GM19455 (cell line): ENCODE measurements around the gene ADGRA1.
"Not testable (repeated sequence)": the region's sequence is repeated elsewhere in the genome, so short reads cannot be mapped to it uniquely, and the experiment has no call there.

ENCODE experiments used
- ATAC-seq: cut with Tn5 transposase; IDR thresholded peaks from one replicate; pipeline ENCODE4 v1.9.1; 2021; ENCODE audit not compliant: unreplicated experiment

Gene ADGRA1

GRCh38 chr10:133141144-133141957 lies 53.6 kb downstream of the ADGRA1 start:
- no peak for ATAC-seq

- no peak for ATAC-seq
Measured at GRCh38 chr10:133141958-133142340, 54.2 kb downstream of the ADGRA1 start.

GRCh38 chr10:133142523-133143199 lies 54.9 kb downstream of the ADGRA1 start:
- no peak for ATAC-seq

GRCh38 chr10:133143200-133143533 lies 55.4 kb downstream of the ADGRA1 start:
- ATAC-seq = no peak

- ATAC-seq = no peak
Measured at GRCh38 chr10:133143546-133143945, 55.8 kb downstream of the ADGRA1 start.

- ATAC-seq = no peak
Measured at GRCh38 chr10:133144771-133145170, 57.0 kb downstream of the ADGRA1 start.

- ATAC-seq = no peak
Measured at GRCh38 chr10:133150226-133150625, 62.5 kb downstream of the ADGRA1 start.

- ATAC-seq = no peak
Measured at GRCh38 chr10:133150656-133151055, 62.9 kb downstream of the ADGRA1 start.

GRCh38 chr10:133151071-133151470 lies 63.3 kb downstream of the ADGRA1 start:
- not testable (repeated sequence) for ATAC-seq

- ATAC-seq = no peak
Measured at GRCh38 chr10:133151543-133151972, 63.8 kb downstream of the ADGRA1 start.

GRCh38 chr10:133154411-133154810 lies 66.7 kb downstream of the ADGRA1 start:
- no peak for ATAC-seq

- ATAC-seq = no peak
Measured at GRCh38 chr10:133154996-133155778, 67.5 kb downstream of the ADGRA1 start.

GRCh38 chr10:133156674-133157579 lies 69.2 kb downstream of the ADGRA1 start:
- ATAC-seq = no peak

GRCh38 chr10:133157662-133158436 lies 70.1 kb downstream of the ADGRA1 start:
- ATAC-seq = no peak

GRCh38 chr10:133158437-133158755 lies 70.7 kb downstream of the ADGRA1 start:
- no peak for ATAC-seq

GRCh38 chr10:133158756-133159610 lies 71.3 kb downstream of the ADGRA1 start:
- ATAC-seq = no peak

- ATAC-seq = no peak
Measured at GRCh38 chr10:133159611-133159949, 71.9 kb downstream of the ADGRA1 start.

- no peak for ATAC-seq
Measured at GRCh38 chr10:133159950-133160825, 72.5 kb downstream of the ADGRA1 start, which contains the start of gene KNDC1. KNDC1 (plus strand) TSS chr10:133160219; CDS start chr10:133160468, 249 bp downstream.
